ENCODE measurements around the gene TBC1D14. TPM values are rescaled to one million over a fixed set of nuclear protein-coding genes. Genes with fewer than 3 reads are reported as not detected.
A peak's percentile ranks its signal among the peaks of the same experiment; 100 is the strongest.

The TBC1D14 gene
- total and polyA plus RNA-seq, 10 donors, result 13.7 to 114 (median 68.4) TPM

- peaks cover 14 to 100% (median 87%) of the 10 kb centered on the region in 6 donors for H3K36me3 ChIP-seq
- no peaks in the 10 kb centered on the region for H3K27me3 ChIP-seq (replicated peaks in 1 of 7)
- 94 to 99% (median 96%) methylated on average over 7 of the region's 7 CpGs for WGBS, 5 donors
- TF ChIP-seq POLR2AphosphoS5 (IDR thresholded peaks at IDR 0.05), result no peak
- no peaks in the 10 kb centered on the region for H3K9me3 ChIP-seq
- intact Hi-C loops (cut with DNase I; ENCODE audit: low total_unique reads), result no loop called here
- no peak for DNase-seq
- no peak overlapping the region for H3K4me3 ChIP-seq
- no peak overlapping the region for H3K27ac ChIP-seq
- peaks cover 0 to 33% (median 4%) of the 10 kb centered on the region in 6 donors for H3K4me1 ChIP-seq
Observed at GRCh38 chr4:7001271-7001670, 91.6 kb downstream of the TBC1D14 start.

GRCh38 chr4:7002336-7002735, 92.7 kb downstream of the TBC1D14 start:
- no peak for DNase-seq
- peaks cover 14 to 100% (median 83%) of the 10 kb centered on the region in 6 donors for H3K36me3 ChIP-seq

GRCh38 chr4:7003176-7003878, 93.7 kb downstream of the TBC1D14 start:
- Histone ChIP-seq H3K4me1 (peaks cover 0 to 30% (median 4%) of the 10 kb centered on the region in 6 donors), H3K9me3 (no peaks in the 10 kb centered on the region), H3K36me3 (peaks cover 14 to 100% (median 87%) of the 10 kb centered on the region in 6 donors), H3K27me3 (replicated peaks in 1 of 7) (no peaks in the 10 kb centered on the region), H3K4me3 (no peak overlapping the region), H3K27ac (no peak overlapping the region)
- DNase-seq, result no peak
- TF ChIP-seq POLR2A (IDR thresholded peaks at IDR 0.05) (no peak), POLR2AphosphoS5 (IDR thresholded peaks at IDR 0.05) (no peak)
- WGBS, 5 donors, result 86 to 90% (median 87%) methylated on average over 11 of the region's 11 CpGs
- intact Hi-C loops (cut with DNase I; ENCODE audit: low total_unique reads), result no loop called here

More at GRCh38 chr4:7002336-7002735, 92.7 kb downstream of the TBC1D14 start:
- peaks cover 0 to 33% (median 4%) of the 10 kb centered on the region in 6 donors for H3K4me1 ChIP-seq
- no peaks in the 10 kb centered on the region for H3K27me3 ChIP-seq (replicated peaks in 1 of 7)
- no peak overlapping the region for H3K4me3 ChIP-seq
- intact Hi-C loops (cut with DNase I; ENCODE audit: low total_unique reads), result no loop called here
- no peaks in the 10 kb centered on the region for H3K9me3 ChIP-seq
- TF ChIP-seq POLR2AphosphoS5 (IDR thresholded peaks at IDR 0.05), result no peak
- no peak for TF ChIP-seq POLR2A (IDR thresholded peaks at IDR 0.05)
- no peak for TF ChIP-seq CTCF (IDR thresholded peaks at IDR 0.05 in 8 of 11, conservative IDR thresholded peaks at IDR 0.05 in 3 of 11)
- 96 to 97% (median 97%) methylated on average over 7 of the region's 7 CpGs for WGBS, 5 donors
- no peak overlapping the region for H3K27ac ChIP-seq

- Histone ChIP-seq H3K4me1 (peaks cover 0 to 25% (median 3%) of the 10 kb centered on the region in 6 donors), H3K27ac (no peak overlapping the region), H3K4me3 (no peak overlapping the region), H3K36me3 (peaks cover 14 to 100% (median 86%) of the 10 kb centered on the region in 6 donors), H3K27me3 (replicated peaks in 1 of 7) (no peaks in the 10 kb centered on the region), H3K9me3 (no peaks in the 10 kb centered on the region)
- intact Hi-C loops (cut with DNase I; ENCODE audit: low total_unique reads), result no loop called here
- WGBS, 5 donors, result 75 to 86% (median 79%) methylated on average over 8 of the region's 8 CpGs
- no peak for TF ChIP-seq POLR2AphosphoS5 (IDR thresholded peaks at IDR 0.05)
- TF ChIP-seq POLR2A (IDR thresholded peaks at IDR 0.05), result no peak
- TF ChIP-seq CTCF (IDR thresholded peaks at IDR 0.05 in 8 of 11, conservative IDR thresholded peaks at IDR 0.05 in 3 of 11), result no peak
- DNase-seq, result no peak
Observed at GRCh38 chr4:7003879-7004240, 94.2 kb downstream of the TBC1D14 start.

- Histone ChIP-seq H3K4me3 (no peak overlapping the region), H3K27me3 (replicated peaks in 1 of 7) (no peaks in the 10 kb centered on the region), H3K27ac (no peak overlapping the region), H3K36me3 (peaks cover 14 to 100% (median 86%) of the 10 kb centered on the region in 6 donors), H3K4me1 (peaks cover 0 to 20% (median under 1%) of the 10 kb centered on the region in 6 donors), H3K9me3 (no peaks in the 10 kb centered on the region)
- intact Hi-C loops (cut with DNase I; ENCODE audit: low total_unique reads), result no loop called here
- DNase-seq, result no peak
- TF ChIP-seq CTCF (IDR thresholded peaks at IDR 0.05 in 8 of 11, conservative IDR thresholded peaks at IDR 0.05 in 3 of 11) (no peak), POLR2AphosphoS5 (IDR thresholded peaks at IDR 0.05) (peak in 1 of 3 donors; percentile 26)
- WGBS, 5 donors, result 77 to 96% (median 88%) methylated on average over 4 of the region's 4 CpGs
Observed at GRCh38 chr4:7004331-7004730, 94.7 kb downstream of the TBC1D14 start.

Data from spleen (tissue), 11 donors.